Measurements from ENCODE around the gene MFAP3.
"Not testable (repeated sequence)": the region's sequence is repeated elsewhere in the genome, so short reads cannot be mapped to it uniquely, and the experiment has no call there.

The MFAP3 gene

GRCh38 chr5:154053468-154053867 is 14.7 kb downstream of the MFAP3 start:
- no peak for DNase-seq (ENCODE audit: low read depth)

GRCh38 chr5:154055201-154055600 is 16.4 kb downstream of the MFAP3 start:
- DNase-seq (ENCODE audit: low read depth) = no peak

GRCh38 chr5:154058055-154059038 is 19.6 kb downstream of the MFAP3 start:
- no peak for DNase-seq (ENCODE audit: low read depth)

- DNase-seq (ENCODE audit: low read depth) = no peak
These were observed 20.3 kb downstream of the MFAP3 start for GRCh38 chr5:154059039-154059430.

- no peak for DNase-seq (ENCODE audit: low read depth)
These were observed 20.8 kb downstream of the MFAP3 start for GRCh38 chr5:154059583-154059982.

GRCh38 chr5:154060606-154061005 is 21.8 kb downstream of the MFAP3 start:
- no peak for DNase-seq (ENCODE audit: low read depth)

- no peak for DNase-seq (ENCODE audit: low read depth)
These were observed 24.6 kb downstream of the MFAP3 start for GRCh38 chr5:154063372-154063771.

GRCh38 chr5:154065971-154066370 is 27.2 kb downstream of the MFAP3 start:
- no peak for DNase-seq (ENCODE audit: low read depth)

- DNase-seq (ENCODE audit: low read depth) = not testable (repeated sequence)
These were observed 31.1 kb downstream of the MFAP3 start for GRCh38 chr5:154069854-154070253.

- no peak for DNase-seq (ENCODE audit: low read depth)
These were observed 33.1 kb downstream of the MFAP3 start for GRCh38 chr5:154071799-154072413.

GRCh38 chr5:154072414-154073171 is 33.8 kb downstream of the MFAP3 start:
- peak; percentile 75 for DNase-seq (ENCODE audit: low read depth)

GRCh38 chr5:154076240-154076922 is 37.6 kb downstream of the MFAP3 start:
- no peak for DNase-seq (ENCODE audit: low read depth)

GRCh38 chr5:154077696-154078095 is 38.9 kb downstream of the MFAP3 start:
- no peak for DNase-seq (ENCODE audit: low read depth)

- DNase-seq (ENCODE audit: low read depth) = no peak
These were observed 39.5 kb downstream of the MFAP3 start for GRCh38 chr5:154078272-154078671.

- DNase-seq (ENCODE audit: low read depth) = no peak
These were observed 42.5 kb downstream of the MFAP3 start for GRCh38 chr5:154081246-154081645.

GRCh38 chr5:154084062-154084639 is 45.4 kb downstream of the MFAP3 start:
- no peak for DNase-seq (ENCODE audit: low read depth)

- DNase-seq (ENCODE audit: low read depth) = no peak
These were observed 47.4 kb downstream of the MFAP3 start for GRCh38 chr5:154086146-154086545.

- DNase-seq (ENCODE audit: low read depth) = no peak
These were observed 47.9 kb downstream of the MFAP3 start for GRCh38 chr5:154086641-154087040.

- DNase-seq (ENCODE audit: low read depth) = no peak
These were observed 48.5 kb downstream of the MFAP3 start for GRCh38 chr5:154087260-154087659.

GRCh38 chr5:154088801-154089200 is 50.0 kb downstream of the MFAP3 start:
- DNase-seq (ENCODE audit: low read depth) = no peak

- no peak for DNase-seq (ENCODE audit: low read depth)
These were observed 51.9 kb downstream of the MFAP3 start for GRCh38 chr5:154090656-154091055.
